CD4-positive, alpha-beta T cell treated with Interleukin-6 at 100 ng/mL for 8 hours (primary cell): ENCODE measurements around the gene CYB5R3.

Experiments
- DNase-seq: peaks from one replicate; pipeline ENCODE4 v3.0.0-alpha.2; 2020; ENCODE audit warnings: mixed read lengths, low spot score

The CYB5R3 gene

DNA sequence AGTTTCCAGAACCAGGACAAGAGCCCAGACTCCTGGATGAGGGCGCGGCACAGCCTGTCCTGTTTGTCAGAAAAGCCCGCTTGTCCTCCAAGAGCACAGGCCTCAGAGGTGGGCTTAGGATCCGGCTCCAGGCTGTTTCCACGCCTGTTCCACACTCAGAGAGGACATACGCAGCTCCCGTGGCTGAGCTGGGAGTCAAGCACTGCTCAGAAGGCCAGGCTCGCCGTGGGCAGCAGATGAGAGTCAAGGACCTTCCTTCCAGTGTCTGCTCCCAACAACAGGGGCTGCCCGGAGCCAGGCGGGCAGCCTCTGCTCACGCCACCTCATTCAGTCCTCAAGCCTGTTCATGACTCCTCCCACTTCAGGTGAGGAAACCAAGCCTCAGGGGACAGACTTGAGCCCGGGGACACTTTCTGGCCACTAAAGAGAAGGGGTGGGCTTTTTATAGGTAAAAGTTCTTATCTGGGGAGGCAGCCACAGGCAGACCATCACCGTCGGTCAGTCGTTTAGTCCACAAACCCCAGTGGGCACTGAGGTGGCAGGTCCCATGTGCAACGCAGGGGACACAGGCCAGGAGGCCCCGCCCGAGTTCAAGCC is 3.8 kb downstream of the CYB5R3 start:
- DNase-seq: no peak

DNA sequence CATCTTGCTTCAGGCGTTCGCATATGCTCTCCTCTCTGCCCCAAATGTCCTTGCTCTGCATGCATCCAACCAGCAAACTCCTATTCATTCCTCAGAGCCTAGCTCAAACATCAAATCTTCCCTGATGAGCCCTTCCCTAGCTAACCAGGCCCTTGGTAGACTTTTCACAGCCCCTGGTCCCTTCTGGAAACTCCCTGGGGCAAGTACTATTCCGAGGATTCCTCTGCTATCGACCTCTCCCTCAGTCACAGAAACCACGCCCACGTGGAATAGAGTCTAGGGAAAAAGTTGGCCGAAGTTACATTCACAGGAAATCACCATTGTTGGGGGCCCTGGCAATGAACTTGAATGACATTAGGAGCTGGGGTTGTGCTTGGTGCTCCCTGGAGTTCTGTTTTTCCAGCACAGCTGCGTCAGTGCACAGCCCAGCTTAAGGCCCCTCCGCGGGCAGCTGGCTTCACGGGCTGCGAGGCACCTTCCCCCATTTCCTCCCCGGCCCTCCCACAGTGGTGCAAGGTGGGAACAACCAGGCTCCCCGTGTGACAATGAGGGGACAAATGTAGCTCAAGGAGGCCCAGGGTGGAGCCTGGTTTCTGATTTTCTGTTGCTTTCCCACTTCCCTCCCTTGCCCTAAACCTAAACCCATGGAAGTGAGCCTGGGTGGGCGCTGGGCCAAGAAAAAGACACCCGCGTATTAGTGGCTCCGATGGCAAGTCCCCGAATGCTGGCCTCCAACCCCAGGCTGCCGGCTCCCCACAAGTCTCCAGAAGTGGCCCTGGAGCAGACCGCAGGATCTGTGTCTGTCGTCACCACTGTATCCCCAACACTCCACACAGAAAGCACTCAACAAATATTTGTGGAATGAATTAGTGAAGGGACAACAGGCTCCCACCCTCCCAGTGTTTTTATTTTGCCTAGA is 4.5 kb downstream of the CYB5R3 start:
- no peak for DNase-seq

DNA sequence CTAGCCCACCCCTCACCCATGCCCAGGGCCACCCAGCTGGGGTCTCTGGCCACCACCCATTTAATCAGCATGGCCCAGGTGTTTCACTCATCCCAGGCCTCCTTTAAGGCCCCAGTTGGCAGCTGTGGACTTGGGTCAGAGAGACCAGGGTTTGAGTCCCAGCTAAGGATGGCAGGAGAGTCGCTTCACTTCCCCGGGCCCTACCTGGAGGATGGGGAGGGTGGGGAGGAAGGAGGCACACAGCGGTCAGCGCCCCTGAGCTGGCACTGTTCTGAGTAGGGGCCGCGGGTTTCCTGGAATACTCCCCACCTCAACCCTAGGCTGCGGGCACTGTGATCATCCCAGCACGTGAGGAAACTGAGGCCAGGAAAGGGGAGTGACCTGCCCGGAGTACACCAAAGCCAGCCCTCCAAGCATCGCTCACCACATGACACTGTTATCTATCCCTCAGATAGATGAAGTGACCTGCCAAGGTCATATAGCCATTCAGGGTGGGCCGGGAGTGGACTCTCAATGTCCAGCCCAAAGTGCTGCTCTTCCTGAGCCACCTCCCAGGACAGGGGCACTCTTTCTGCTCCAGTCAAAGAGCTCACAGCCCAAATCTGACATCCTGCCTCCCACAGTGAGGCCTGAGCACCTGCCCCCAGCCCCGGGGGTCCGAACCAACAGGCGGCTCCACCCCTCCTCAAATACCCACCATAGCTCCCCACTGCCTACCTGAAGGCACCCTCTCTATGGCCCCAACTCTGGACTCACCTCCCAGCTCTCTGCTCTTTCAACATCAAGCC is 5.4 kb downstream of the CYB5R3 start:
- no peak for DNase-seq

DNA sequence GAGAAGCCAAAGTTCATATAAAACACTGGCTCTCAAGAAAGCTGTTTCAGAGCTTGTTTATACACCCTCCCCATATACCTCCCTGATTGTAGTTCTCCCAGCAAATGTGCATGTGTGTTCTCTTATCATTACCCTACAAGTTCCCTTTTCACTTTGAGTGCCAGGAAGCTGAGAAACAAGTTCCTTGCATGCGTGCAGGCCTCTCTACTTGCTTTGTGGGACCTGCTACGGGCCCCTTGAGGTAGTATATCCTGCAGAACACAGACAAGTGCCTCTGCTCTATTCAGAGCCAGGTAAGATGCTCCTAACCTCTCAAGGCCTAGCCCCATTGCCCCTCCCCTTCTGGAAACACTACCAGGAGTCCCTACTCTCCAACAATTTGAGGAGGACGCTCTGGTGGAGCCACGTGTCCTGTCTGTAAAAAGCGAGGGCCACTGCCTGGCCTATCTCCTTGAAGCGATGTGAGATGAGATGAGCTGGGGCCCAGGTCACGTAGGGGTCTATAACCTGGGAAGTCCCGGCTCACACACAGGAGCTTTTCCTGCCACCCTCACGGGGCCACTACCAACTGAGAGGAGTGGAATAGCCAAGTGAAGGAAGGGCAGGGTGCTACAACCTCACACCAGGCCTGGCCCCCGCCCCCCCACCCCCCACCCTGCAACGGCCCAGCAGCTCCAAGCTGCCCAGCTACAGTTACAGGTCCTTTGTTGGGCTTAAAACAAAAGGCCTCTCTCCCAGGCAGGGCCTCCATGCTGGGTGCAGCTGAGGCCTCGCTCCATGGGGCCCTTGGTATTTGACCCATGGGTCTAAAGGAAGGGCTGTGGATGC is 6.2 kb downstream of the CYB5R3 start:
- no peak for DNase-seq

DNA sequence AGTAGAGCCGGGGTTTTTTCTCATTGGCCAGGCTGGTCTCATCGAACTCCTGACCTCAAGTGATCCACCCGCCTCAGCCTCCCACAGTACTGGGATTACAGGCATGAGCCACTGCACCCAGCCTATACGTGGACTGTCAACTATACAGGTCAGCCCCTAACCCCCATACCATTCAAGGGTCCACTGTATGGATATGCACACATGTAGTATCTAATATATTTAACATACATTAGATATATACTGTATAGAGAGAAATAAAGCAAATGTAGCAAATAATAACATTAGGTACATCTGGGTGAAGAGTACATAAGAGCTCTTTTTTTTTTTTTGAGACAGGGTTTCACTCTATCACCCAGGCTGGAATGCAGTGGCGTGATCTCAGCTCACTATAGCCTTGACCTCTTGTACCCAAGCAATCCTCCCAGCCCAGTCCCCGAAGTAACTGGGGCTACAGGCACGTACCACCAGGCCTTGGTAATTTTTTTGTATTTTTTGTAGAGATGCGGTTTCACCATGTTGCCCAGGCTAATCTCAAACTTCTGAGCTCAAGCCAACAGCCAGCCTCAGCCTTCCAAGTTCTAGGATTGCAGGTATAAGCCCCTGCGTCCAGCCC is 7.3 kb downstream of the CYB5R3 start:
- no peak for DNase-seq

DNA sequence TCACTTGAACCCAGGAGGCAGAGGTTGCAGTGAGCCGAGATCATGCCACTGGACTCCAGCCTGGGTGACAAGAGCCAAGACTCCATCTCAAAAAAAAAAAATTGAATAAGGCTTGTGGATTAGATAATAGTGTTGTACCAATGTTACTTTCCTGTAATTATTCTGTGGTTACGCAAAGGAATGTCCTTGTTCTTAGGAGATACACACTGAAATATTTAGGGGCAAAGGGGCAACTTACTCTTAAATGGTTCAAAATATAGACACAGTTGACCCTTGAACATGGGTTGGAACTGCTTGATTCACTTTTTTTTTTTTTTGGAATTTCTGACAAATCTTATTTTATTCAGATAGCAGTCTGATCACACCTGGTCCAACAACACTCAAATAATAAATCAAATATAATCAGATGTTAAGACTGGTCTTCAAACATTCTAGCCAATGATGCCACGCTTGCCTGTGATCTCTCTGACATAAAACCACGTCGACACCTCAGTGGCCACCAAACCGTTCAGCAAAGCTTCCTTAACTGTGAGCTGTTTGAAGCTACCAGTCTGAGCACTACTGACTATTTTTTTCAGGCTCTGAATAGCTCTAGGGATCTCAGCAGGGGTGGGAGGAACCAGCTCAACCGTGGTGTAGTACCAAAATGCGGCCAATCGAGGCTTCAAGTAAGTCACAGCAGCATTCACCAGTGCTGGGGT is 9.5 kb downstream of the CYB5R3 start:
- no peak for DNase-seq

DNA sequence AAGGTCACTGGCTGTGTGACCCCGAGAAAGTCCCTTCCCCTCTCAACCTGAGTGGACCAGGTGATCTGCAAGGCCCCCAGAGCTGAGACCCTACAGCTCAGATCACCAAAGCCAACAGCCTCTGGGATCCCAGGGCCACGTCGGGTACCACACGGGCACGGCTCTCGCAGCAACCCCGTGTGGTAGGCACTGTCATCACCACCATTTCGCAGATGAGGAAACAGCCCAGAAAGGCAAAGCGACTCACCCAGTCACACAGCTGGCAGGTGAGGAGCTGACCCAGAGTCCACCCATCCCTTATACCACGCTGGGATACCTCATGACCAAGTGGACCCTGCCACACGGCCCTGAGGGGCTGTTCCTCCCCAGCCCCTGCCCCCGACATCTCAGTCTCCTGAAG is 11.6 kb downstream of the CYB5R3 start:
- DNase-seq: no peak

DNA sequence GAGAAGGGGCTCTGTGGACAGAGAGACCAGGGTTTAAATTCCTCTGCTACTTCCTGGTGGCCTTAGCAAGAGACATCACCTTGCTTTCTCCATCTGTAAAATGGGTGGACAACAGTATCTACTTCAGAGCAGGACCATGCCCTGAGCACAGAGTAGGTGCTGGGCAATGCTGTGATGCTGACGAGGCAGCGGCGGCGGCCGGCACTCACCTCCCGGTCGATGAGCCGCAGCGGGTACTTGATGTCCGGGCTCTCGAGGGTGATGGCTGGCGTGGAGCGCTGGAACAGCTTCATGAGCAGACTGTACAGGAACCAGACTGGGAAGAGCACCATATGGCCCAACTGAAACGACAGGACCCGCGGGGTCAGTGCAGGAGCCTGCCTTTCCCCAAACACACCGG is 12.7 kb downstream of the CYB5R3 start:
- no peak for DNase-seq

DNA sequence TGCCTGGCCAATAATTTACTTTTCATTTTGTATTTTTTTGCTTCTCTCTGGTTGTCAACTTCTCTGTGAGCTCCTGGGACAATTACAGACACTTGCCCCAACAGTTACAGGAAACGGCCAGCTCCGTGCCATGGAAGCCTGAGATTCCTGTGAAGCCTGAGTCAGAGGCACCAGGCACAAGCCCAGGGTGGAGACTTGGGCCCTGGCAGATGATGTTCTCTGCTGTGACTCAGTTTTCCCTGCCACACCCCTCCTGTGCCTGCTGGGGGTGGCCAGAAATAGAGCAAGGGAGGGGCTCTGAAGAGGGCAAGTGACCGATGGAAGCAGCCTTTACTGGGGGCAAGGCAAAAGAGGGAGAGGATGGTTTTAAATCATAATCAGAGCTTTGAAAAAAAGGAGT is 13.7 kb downstream of the CYB5R3 start:
- no peak for DNase-seq

DNA sequence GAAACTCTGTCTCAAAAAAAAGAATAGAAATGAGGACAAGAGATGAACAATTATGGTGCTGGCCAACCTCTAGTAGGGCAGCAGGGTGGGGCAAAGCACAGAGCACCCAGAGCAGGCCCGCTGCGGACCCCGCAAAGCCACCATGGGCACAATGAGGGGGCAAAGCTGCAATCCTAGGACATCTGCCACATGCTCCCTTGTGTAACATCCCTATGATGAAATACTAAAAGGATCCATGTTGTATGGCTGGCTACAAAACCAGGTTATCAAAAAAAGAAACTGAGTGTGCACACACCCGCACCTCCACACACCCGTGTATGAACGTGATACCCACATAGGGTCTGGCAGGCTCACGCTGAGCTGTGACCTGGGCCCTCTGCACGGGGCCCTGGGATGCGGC is 16.2 kb downstream of the CYB5R3 start:
- DNase-seq: no peak

DNA sequence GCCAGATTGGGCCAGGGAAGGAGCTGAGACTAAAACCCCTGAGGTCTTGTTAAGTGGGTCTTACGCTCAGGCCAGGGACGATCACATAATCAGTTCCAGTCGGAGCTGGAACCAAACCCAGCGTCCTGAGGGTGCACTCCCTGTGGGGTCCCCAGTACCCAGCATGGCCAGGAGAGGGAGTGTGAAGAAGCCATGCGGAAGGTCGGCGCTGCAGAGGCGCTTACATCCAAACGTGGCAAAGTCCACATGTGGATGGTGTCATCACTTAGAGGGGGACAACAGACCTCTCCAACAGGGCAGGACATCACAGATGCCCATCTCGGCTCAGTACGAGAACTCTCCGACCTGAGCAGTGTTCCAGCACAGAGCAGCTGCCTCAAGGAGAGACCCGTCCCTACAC is 17.1 kb downstream of the CYB5R3 start:
- DNase-seq: no peak

DNA sequence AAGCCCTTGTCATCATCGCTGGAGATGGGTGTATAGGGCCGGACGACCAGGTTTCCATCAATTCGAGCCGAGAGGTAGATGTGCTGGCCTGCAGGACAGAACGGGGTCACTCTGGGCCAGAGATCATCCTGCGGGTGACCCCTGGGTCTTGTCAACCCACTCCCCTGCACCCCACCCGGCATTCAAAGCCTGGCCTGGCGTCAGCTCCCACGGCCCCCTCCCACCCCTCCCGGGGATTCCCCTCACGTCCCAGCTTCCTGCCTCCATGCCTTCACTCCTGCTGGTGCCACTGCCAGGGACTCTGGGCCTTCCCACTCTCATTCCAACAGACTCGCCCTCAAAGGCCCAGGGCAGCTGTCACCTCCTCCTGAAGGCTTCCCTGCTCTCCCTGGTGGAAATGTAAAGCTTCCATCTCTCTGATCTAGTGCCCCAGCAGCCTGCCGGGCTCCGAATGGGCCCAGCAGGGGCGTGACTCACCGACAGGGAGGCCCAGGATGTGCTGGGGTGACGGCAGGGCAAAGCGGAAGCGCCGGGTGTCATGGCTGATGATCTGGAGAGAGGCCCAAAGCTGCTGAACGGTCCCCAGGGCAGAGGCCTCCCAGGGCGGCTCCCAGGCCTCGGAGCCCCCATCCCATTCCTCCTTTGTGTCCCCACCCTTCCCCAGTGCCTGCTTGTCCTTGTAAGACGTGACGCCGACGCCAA is 18.1 kb downstream of the CYB5R3 start:
- DNase-seq: no peak

DNA sequence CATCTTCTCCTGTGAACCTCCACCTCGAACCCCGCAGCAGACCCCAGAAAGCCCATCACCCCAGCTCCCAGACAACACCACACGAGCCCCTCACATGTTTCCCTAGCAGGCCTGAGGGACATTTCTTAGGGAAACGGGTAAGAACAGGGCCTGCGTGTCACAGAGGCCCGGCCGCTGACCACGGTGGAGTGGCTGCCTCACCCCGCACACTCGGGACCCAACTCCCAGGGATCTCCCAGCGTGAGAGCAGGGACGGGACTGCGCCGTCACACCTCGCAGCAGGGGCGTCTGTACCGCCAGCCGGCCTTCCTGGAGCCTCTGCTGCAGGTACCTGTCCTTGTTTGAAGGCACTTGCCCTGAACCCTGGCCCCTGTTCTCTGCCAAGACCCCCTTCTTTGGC is 19.0 kb downstream of the CYB5R3 start:
- no peak for DNase-seq

DNA sequence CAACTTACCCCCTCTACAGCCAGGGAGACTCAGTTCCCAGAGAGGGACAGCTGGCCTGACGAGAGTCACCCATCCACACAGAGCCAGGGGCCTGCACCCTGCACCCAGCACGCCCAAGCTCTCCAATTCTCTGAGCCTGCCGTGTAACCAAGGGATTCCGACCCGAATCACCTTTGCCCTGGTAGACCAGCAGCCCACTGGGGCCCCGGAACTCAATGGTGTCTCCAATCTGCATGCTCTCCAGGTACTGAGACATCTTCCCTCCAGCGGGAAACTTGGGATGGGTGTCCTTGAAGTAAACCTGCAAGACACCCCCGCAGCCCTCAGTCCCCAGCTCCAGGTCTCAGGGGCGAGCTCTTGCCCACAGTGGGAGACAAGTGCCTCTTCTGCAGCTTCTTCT is 21.2 kb downstream of the CYB5R3 start:
- no peak for DNase-seq

DNA sequence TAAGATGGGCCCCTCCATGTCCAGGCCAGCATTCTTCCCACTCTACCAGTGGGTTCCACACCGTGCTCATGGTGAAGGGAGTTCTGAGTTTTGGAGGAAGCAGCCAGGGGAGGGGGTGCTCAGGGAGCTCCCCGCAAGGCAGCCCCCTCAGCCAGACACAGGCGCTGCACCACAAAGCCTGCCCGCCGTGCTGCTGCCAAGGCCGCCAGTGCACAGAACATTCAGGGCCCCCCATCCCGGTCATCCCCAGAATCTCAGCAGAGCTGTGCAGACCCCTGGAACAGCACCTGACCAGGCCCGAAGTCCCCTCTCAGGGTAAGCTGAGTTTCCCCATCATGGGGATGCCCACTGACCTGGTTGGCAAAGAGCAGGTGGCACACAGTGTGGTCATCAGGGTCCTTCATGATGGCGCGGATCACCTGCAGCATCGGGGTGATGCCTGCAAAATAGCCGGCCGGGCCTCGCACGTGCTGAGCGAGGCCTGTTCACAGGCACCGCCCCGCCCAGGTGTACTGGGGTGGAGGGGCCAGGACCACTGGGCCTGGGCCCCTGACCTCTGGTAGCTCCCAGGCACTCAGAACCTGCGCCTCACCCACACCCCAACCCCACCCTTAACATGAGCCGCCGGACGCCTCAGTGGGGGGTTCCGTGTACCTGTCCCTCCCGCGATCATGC is 22.1 kb downstream of the CYB5R3 start:
- DNase-seq: no peak

DNA sequence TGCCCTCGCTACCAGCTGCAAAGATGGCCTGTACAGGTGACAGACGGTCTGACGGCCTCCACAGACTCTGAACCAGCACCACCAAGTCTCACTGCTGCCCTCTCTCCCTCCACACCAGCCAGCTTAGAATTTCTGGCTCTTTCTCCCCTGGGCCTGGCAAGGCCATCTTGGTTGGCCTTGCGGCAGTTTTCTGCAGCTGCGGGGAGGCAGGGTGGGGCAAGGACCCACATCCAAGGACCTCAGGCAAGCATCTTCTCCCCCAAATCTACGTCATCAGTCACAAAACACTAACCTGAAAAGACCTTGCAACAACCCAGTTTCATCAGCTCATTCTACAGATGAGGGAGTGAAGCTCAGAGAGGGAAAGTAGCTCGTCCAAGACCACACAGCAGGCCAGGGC is 22.8 kb downstream of the CYB5R3 start:
- DNase-seq: no peak

DNA sequence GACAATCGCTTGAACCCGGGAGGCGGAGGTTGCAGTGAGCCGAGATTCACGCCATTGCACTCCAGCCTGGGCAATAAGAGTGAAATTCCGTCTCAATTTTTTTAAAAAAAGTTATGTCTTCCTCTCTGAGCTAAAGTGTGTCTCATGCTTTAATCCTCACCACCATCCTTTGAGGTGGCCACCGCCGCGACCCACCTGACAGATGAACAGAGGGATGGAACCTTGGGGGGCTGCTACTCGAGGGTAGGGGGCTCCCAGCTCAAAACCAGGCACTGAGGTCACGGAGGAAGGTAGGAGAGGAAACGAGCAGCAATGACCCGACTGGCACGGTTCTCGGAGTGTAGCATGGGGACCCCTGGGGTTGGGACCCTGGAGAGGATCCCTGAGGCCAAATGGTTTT is 23.8 kb downstream of the CYB5R3 start:
- DNase-seq: no peak

DNA sequence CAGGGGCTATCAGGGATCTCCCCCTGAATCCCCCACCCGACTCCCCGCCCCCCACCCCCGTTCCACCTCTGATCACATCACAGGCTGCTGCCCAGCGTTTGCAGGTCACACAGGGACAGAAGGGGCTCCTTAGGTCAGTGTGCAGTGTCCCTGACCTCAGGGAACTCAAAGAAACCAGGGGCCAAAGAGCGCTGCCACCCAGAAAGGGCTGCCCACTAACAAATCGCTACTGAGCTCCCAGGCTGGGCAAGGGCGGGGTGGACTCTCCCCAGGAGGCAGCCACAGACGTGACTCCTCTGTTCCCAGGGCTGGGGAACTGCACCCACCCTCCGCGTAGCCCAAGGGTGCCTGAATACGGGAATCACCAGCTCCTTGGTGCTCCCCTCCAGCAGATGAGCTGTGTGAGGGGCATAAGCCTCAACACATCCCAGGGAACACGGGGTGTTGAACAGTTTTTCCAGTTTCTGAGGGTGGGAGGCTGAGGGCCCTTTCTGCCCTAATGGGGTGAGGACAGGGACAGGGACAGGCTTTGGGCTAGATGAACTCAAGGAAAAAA is 24.6 kb downstream of the CYB5R3 start:
- no peak for DNase-seq

DNA sequence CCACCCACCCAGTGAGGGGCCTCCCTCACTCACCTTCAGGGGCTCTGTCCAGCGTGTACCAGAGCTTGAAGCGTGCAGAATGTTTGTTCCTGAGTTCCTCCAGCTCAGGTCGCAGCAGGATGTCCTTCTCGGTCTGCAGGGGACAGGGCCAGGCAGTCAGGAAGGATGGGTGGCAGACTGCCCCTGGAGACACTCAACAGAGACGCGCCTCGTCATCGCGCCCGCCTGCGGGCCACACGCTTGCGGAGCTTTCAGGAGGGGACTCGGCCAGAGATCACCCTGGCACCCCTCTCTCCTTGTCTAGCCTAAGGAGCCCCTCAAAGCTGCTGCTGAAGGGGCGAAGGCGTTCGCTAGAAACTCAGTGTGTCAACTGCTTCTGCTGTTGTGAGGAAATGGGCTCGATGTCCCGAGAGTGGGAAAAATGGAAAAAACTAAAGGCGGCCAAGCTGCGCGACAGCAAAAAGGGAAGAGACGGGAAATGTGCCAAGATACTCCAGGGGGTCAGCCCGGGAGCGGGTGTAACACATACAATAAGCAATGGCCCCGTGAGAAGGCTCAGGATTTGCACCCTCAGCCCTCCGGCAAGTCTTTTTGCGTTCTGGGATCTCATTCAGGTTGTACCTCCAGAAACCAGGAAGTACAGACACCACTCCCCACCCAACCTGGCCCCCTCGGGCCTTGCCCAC is 25.3 kb downstream of the CYB5R3 start:
- DNase-seq: no peak
